ENCODE results near the gene SBF2.
"Not testable (repeated sequence)": the region's sequence is repeated elsewhere in the genome, so short reads cannot be mapped to it uniquely, and the experiment has no call there.

GRCh38 chr11:9945680-9946079 is 348.3 kb downstream of the SBF2 start:
- not testable (repeated sequence) for TF ChIP-seq CTCF (conservative IDR thresholded peaks at IDR 0.05; ENCODE audit: low read depth, low read length); EZH2phosphoT487 (IDR thresholded peaks at IDR 0.05; ENCODE audit: borderline replicate concordance, low read length)
